Neural progenitor cell (in vitro differentiated cells): ENCODE results near the gene CPLX1. TPM values are rescaled to one million over a fixed set of nuclear protein-coding genes. Genes with fewer than 3 reads are reported as not detected.
A peak's percentile ranks its signal among the peaks of the same experiment; 100 is the strongest.

Source experiments
- DNase-seq: peaks from one replicate; pipeline ENCODE4 v3.0.0-alpha.2; 2016; ENCODE audit warnings: low spot score
- H2AFZ ChIP-seq: fragments of 200-600 bp; sonication (generic); replicated peaks from 2 replicates; pipeline ENCODE4 v1.6.1; 2016; ENCODE audit warnings: antibody characterized with exemption
- H3F3A ChIP-seq: fragments of 200-600 bp; sonication (generic); 2 replicates; pipeline ENCODE4 v1.6.1; 2016; ENCODE audit warnings: antibody characterized with exemption, low read depth
- H3K27ac ChIP-seq: fragments of 200-600 bp; sonication (generic); 2 replicates; pipeline ENCODE4 v1.5.1; 2016; ENCODE audit warnings: mild to moderate bottlenecking
- H3K27me3 ChIP-seq: fragments of 200-600 bp; sonication (generic); 2 replicates; pipeline ENCODE4 v1.6.1; 2016; ENCODE audit warnings: mild to moderate bottlenecking, moderate library complexity
- H3K36me3 ChIP-seq: fragments of 200-600 bp; sonication (generic); 2 replicates; pipeline ENCODE4 v1.5.1; 2016
- H3K4me1 ChIP-seq: fragments of 200-600 bp; sonication (generic); 2 replicates; pipeline ENCODE4 v1.6.1; 2016; ENCODE audit warnings: mixed run types
- H3K4me2 ChIP-seq: fragments of 200-600 bp; sonication (generic); 2 replicates; pipeline ENCODE4 v1.6.1; 2016
- H3K4me3 ChIP-seq: fragments of 200-600 bp; sonication (generic); 2 replicates; pipeline ENCODE4 v1.5.1; 2016
- H3K79me2 ChIP-seq: fragments of 200-600 bp; sonication (generic); 2 replicates; pipeline ENCODE4 v1.6.1; 2016; ENCODE audit warnings: low read depth
- H3K9ac ChIP-seq: fragments of 200-600 bp; sonication (generic); 2 replicates; pipeline ENCODE4 v1.6.1; 2016
- H3K9me3 ChIP-seq: fragments of 200-600 bp; sonication (generic); 2 replicates; pipeline ENCODE4 v1.5.1; 2016; ENCODE audit warnings: low read depth
- H4K20me1 ChIP-seq: fragments of 200-600 bp; sonication (generic); 2 replicates; pipeline ENCODE4 v1.6.1; 2016; ENCODE audit warnings: low read depth
- H3K27ac Mint-ChIP-seq: 3 replicates; pipeline ENCODE4 v1.8.0; 2021; ENCODE audit warnings: mixed read lengths
- H3K27me3 Mint-ChIP-seq: 2 replicates; pipeline ENCODE4 v1.8.0; 2022; ENCODE audit warnings: low read depth, mild to moderate bottlenecking, inconsistent platforms, moderate library complexity, mixed read lengths; ENCODE audit not compliant: insufficient read depth
- H3K36me3 Mint-ChIP-seq: 3 replicates; pipeline ENCODE4 v1.8.0; 2021; ENCODE audit warnings: mixed read lengths
- H3K4me1 Mint-ChIP-seq: 3 replicates; pipeline ENCODE4 v1.8.0; 2021; ENCODE audit warnings: mixed read lengths
- H3K4me3 Mint-ChIP-seq: 3 replicates; pipeline ENCODE4 v1.8.0; 2021; ENCODE audit warnings: mild to moderate bottlenecking, moderate library complexity, mixed read lengths
- H3K9me3 Mint-ChIP-seq: 3 replicates; pipeline ENCODE4 v1.8.0; 2020; ENCODE audit warnings: mixed read lengths
- EZH2 ChIP-seq: fragments of 200-600 bp; sonication (generic); IDR thresholded peaks from 2 replicates; pipeline ENCODE4 v1.6.1; 2017; ENCODE audit warnings: antibody characterized with exemption, mild to moderate bottlenecking, moderate library complexity
- EZH2phosphoT487 ChIP-seq: fragments of 200-600 bp; sonication (generic); IDR thresholded peaks from 2 replicates; pipeline ENCODE4 v1.6.1; 2017; ENCODE audit warnings: antibody characterized with exemption
- total RNA-seq: library from RNA; depleted of rRNA; stranded (reverse); fragments of >200 nt; gene quantifications from 2 replicates; pipeline ENCODE4 v1.2.3, GENCODE V29; 2015; ENCODE audit warnings: low replicate concordance
- TF ChIP-seq, protein P1 (sequence below): fragments of 200-600 bp; sonication (generic); IDR thresholded peaks from 2 replicates; pipeline ENCODE4 v1.5.1; 2017; ENCODE audit warnings: antibody characterized with exemption, mild to moderate bottlenecking

CPLX1 gene
- total RNA-seq, 1 donor from 2014 or later: not detected

- peak overlapping the region; percentile 79 for H3K27ac Mint-ChIP-seq
- H3K27me3 ChIP-seq: no peaks in the 10 kb centered on the region
- TF ChIP-seq, protein P1, sequence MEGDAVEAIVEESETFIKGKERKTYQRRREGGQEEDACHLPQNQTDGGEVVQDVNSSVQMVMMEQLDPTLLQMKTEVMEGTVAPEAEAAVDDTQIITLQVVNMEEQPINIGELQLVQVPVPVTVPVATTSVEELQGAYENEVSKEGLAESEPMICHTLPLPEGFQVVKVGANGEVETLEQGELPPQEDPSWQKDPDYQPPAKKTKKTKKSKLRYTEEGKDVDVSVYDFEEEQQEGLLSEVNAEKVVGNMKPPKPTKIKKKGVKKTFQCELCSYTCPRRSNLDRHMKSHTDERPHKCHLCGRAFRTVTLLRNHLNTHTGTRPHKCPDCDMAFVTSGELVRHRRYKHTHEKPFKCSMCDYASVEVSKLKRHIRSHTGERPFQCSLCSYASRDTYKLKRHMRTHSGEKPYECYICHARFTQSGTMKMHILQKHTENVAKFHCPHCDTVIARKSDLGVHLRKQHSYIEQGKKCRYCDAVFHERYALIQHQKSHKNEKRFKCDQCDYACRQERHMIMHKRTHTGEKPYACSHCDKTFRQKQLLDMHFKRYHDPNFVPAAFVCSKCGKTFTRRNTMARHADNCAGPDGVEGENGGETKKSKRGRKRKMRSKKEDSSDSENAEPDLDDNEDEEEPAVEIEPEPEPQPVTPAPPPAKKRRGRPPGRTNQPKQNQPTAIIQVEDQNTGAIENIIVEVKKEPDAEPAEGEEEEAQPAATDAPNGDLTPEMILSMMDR: no peak
- TF ChIP-seq EZH2phosphoT487 (no peak), EZH2 (no peak)
- peaks cover 44% of the 10 kb centered on the region for H3K36me3 Mint-ChIP-seq
- no peak overlapping the region for H3K4me2 ChIP-seq
- no peaks in the 10 kb centered on the region for H3F3A ChIP-seq
- H3K27me3 Mint-ChIP-seq: peaks cover 2% of the 10 kb centered on the region
- no peak overlapping the region for H3K27ac ChIP-seq
- no peaks in the 10 kb centered on the region for H4K20me1 ChIP-seq
- no peaks in the 10 kb centered on the region for H3K4me1 ChIP-seq
- no peaks in the 10 kb centered on the region for H3K36me3 ChIP-seq
- H3K9ac ChIP-seq: no peak overlapping the region
- H2AFZ ChIP-seq: no peak overlapping the region
- H3K4me3 Mint-ChIP-seq: no peak overlapping the region
- DNase-seq: no peak
- no peaks in the 10 kb centered on the region for H3K9me3 ChIP-seq
- H3K4me1 Mint-ChIP-seq: no peaks in the 10 kb centered on the region
- H3K9me3 Mint-ChIP-seq: no peaks in the 10 kb centered on the region
- no peak overlapping the region for H3K4me3 ChIP-seq
- no peaks in the 10 kb centered on the region for H3K79me2 ChIP-seq
These were observed 33.6 kb upstream of the CPLX1 start for GRCh38 chr4:859496-859895.

DNA sequence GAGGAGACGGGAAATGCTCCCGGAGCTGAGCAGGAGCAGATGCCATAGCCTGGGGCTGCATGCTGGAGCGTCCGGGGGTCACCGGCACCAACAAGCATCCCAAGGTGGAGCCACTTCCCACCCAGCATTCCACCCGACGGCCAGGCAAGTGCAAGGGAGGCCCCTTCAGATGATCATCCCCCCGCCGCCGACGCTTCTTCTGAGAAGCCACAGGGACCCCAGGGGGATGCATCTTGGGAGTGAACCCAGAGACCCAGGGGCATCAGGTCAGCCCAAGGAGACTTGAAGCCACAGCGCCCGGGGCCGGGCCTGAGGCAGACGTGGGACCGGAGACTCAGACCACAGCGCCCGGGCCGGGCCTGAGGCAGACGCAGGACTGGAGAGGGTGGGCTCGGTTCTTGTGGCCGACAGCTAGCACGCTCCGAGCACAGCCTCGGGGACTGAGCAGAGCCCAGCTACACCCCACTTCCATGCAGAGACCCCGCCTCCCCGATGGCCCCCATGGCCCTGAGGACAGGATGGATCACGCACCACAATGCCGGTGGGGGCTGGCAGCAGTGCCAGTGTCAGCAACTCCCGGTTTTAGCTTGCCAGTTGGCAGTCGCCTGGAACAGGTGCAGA, 33.0 kb upstream of the CPLX1 start:
- Mint-ChIP-seq H3K27ac (no peak overlapping the region), H3K4me1 (no peaks in the 10 kb centered on the region), H3K36me3 (peaks cover 45% of the 10 kb centered on the region), H3K4me3 (no peak overlapping the region), H3K27me3 (peaks cover 2% of the 10 kb centered on the region), H3K9me3 (no peaks in the 10 kb centered on the region)
- Histone ChIP-seq H3K27me3 (no peaks in the 10 kb centered on the region), H3F3A (no peaks in the 10 kb centered on the region), H3K79me2 (no peaks in the 10 kb centered on the region), H3K9me3 (no peaks in the 10 kb centered on the region), H2AFZ (no peak overlapping the region), H3K9ac (no peak overlapping the region), H3K36me3 (no peaks in the 10 kb centered on the region), H3K4me2 (no peak overlapping the region), H3K4me1 (no peaks in the 10 kb centered on the region), H3K4me3 (no peak overlapping the region), H3K27ac (no peak overlapping the region), H4K20me1 (no peaks in the 10 kb centered on the region)
- no peak for DNase-seq
- TF ChIP-seq, protein P1: no peak
- TF ChIP-seq EZH2 (no peak), EZH2phosphoT487 (no peak)

GRCh38 chr4:858041-858481, 32.1 kb upstream of the CPLX1 start:
- Histone ChIP-seq H3K27ac (no peak overlapping the region), H3K79me2 (no peaks in the 10 kb centered on the region), H3K27me3 (no peaks in the 10 kb centered on the region), H3K9me3 (no peaks in the 10 kb centered on the region), H3K9ac (no peak overlapping the region), H3K4me1 (no peaks in the 10 kb centered on the region), H3K36me3 (no peaks in the 10 kb centered on the region), H2AFZ (no peak overlapping the region), H4K20me1 (no peaks in the 10 kb centered on the region), H3K4me2 (no peak overlapping the region), H3F3A (no peaks in the 10 kb centered on the region), H3K4me3 (no peak overlapping the region)
- H3K4me3 Mint-ChIP-seq: no peak overlapping the region
- DNase-seq: no peak
- H3K36me3 Mint-ChIP-seq: peaks cover 41% of the 10 kb centered on the region
- peaks cover 2% of the 10 kb centered on the region for H3K27me3 Mint-ChIP-seq
- no peak overlapping the region for H3K27ac Mint-ChIP-seq
- TF ChIP-seq EZH2 (no peak), EZH2phosphoT487 (no peak)
- TF ChIP-seq, protein P1: no peak
- no peaks in the 10 kb centered on the region for H3K9me3 Mint-ChIP-seq
- no peaks in the 10 kb centered on the region for H3K4me1 Mint-ChIP-seq
